ENCODE data around the gene LPCAT1. TPM values are rescaled to one million over a fixed set of nuclear protein-coding genes. Genes with fewer than 3 reads are reported as not detected.
A peak's percentile ranks its signal among the peaks of the same experiment; 100 is the strongest.

LPCAT1 gene
- total RNA-seq, 3 donors from 2014 or later (not counting 1 experiment from before 2014, with no cell fraction given) = 196 to 302 (median 252) TPM

- H3K27ac Mint-ChIP-seq = no peak overlapping the region
- intact Hi-C loops (cut with micrococcal nuclease) = no loop called here
- H3K27ac ChIP-seq (ENCODE audit: low read length) = no peak overlapping the region
- H3K9me3 Mint-ChIP-seq = no peaks in the 10 kb centered on the region
- TF ChIP-seq, protein P1, sequence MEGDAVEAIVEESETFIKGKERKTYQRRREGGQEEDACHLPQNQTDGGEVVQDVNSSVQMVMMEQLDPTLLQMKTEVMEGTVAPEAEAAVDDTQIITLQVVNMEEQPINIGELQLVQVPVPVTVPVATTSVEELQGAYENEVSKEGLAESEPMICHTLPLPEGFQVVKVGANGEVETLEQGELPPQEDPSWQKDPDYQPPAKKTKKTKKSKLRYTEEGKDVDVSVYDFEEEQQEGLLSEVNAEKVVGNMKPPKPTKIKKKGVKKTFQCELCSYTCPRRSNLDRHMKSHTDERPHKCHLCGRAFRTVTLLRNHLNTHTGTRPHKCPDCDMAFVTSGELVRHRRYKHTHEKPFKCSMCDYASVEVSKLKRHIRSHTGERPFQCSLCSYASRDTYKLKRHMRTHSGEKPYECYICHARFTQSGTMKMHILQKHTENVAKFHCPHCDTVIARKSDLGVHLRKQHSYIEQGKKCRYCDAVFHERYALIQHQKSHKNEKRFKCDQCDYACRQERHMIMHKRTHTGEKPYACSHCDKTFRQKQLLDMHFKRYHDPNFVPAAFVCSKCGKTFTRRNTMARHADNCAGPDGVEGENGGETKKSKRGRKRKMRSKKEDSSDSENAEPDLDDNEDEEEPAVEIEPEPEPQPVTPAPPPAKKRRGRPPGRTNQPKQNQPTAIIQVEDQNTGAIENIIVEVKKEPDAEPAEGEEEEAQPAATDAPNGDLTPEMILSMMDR (IDR thresholded peaks at IDR 0.05) = no peak
- no peaks in the 10 kb centered on the region for H3K36me3 Mint-ChIP-seq
- peaks cover 10% of the 10 kb centered on the region in 2 donors for H3K4me1 Mint-ChIP-seq
- no peaks in the 10 kb centered on the region for H3K36me3 ChIP-seq (ENCODE audit: control insufficient read depth, insufficient read depth, low read length)
- H3K4me3 ChIP-seq (ENCODE audit: low read length) = no peak overlapping the region
- H3K4me1 ChIP-seq (ENCODE audit: control insufficient read depth, insufficient read depth, low read length) = no peaks in the 10 kb centered on the region
- peaks cover 6 to 7% of the 10 kb centered on the region in 2 donors for H3K27me3 Mint-ChIP-seq (ENCODE audit: low read depth in 2 of 2)
- ATAC-seq (no peak), DNase-seq (no peak)
- WGBS (ENCODE audit: insufficient coverage) = 93% methylated on average over 11 of the region's 11 CpGs
- no peaks in the 10 kb centered on the region for H3K9me3 ChIP-seq (ENCODE audit: control insufficient read depth, insufficient read depth, low read length)
- H3K4me3 Mint-ChIP-seq = no peak overlapping the region
- no peaks in the 10 kb centered on the region for H3K27me3 ChIP-seq (ENCODE audit: control insufficient read depth, insufficient read depth, low read length)
Observed at GRCh38 chr5:1547236-1547635, 23.5 kb upstream of the LPCAT1 start.

- Histone ChIP-seq H3K27me3 (ENCODE audit: control insufficient read depth, insufficient read depth, low read length) (no peaks in the 10 kb centered on the region), H3K4me1 (ENCODE audit: control insufficient read depth, insufficient read depth, low read length) (no peaks in the 10 kb centered on the region), H3K27ac (ENCODE audit: low read length) (no peak overlapping the region), H3K4me3 (ENCODE audit: low read length) (no peak overlapping the region), H3K9me3 (ENCODE audit: control insufficient read depth, insufficient read depth, low read length) (no peaks in the 10 kb centered on the region), H3K36me3 (ENCODE audit: control insufficient read depth, insufficient read depth, low read length) (no peaks in the 10 kb centered on the region)
- peaks cover 10% of the 10 kb centered on the region in 2 donors for H3K4me1 Mint-ChIP-seq
- ATAC-seq (no peak), DNase-seq (no peak)
- no peaks in the 10 kb centered on the region for H3K9me3 Mint-ChIP-seq
- TF ChIP-seq, protein P1 (IDR thresholded peaks at IDR 0.05) = no peak
- intact Hi-C loops (cut with micrococcal nuclease) = no loop called here
- 88% methylated on average over 18 of the region's 18 CpGs for WGBS (ENCODE audit: insufficient coverage)
- H3K36me3 Mint-ChIP-seq = no peaks in the 10 kb centered on the region
- peaks cover 3 to 6% of the 10 kb centered on the region in 2 donors for H3K27me3 Mint-ChIP-seq (ENCODE audit: low read depth in 2 of 2)
- H3K27ac Mint-ChIP-seq = no peak overlapping the region
- H3K4me3 Mint-ChIP-seq = no peak overlapping the region
Observed at GRCh38 chr5:1546556-1546955, 22.8 kb upstream of the LPCAT1 start.

- no peaks in the 10 kb centered on the region for H3K36me3 Mint-ChIP-seq
- Histone ChIP-seq H3K9me3 (ENCODE audit: control insufficient read depth, insufficient read depth, low read length) (no peaks in the 10 kb centered on the region), H3K27ac (ENCODE audit: low read length) (no peak overlapping the region), H3K4me1 (ENCODE audit: control insufficient read depth, insufficient read depth, low read length) (no peaks in the 10 kb centered on the region), H3K36me3 (ENCODE audit: control insufficient read depth, insufficient read depth, low read length) (no peaks in the 10 kb centered on the region), H3K4me3 (ENCODE audit: low read length) (no peak overlapping the region), H3K27me3 (ENCODE audit: control insufficient read depth, insufficient read depth, low read length) (no peaks in the 10 kb centered on the region)
- DNase-seq (no peak), ATAC-seq (no peak)
- peaks cover 3 to 6% of the 10 kb centered on the region in 2 donors for H3K27me3 Mint-ChIP-seq (ENCODE audit: low read depth in 2 of 2)
- WGBS (ENCODE audit: insufficient coverage) = 53% methylated on average over 6 of the region's 6 CpGs
- no peak overlapping the region for H3K4me3 Mint-ChIP-seq
- intact Hi-C loops (cut with micrococcal nuclease) = no loop called here
- H3K27ac Mint-ChIP-seq = peak overlapping the region in 1 of 2 donors; percentile 38
- no peaks in the 10 kb centered on the region for H3K9me3 Mint-ChIP-seq
- TF ChIP-seq, protein P1 (IDR thresholded peaks at IDR 0.05) = no peak
- H3K4me1 Mint-ChIP-seq = peaks cover 10% of the 10 kb centered on the region in 2 donors
Observed at GRCh38 chr5:1545805-1546355, 22.1 kb upstream of the LPCAT1 start.
